Measurements from ENCODE around the gene FBLN5. TPM values are rescaled to one million over a fixed set of nuclear protein-coding genes. Genes with fewer than 3 reads are reported as not detected.

FBLN5 gene
- total RNA-seq, 2 experiments from 2014 or later: 1.3 to 1.4 TPM

DNA sequence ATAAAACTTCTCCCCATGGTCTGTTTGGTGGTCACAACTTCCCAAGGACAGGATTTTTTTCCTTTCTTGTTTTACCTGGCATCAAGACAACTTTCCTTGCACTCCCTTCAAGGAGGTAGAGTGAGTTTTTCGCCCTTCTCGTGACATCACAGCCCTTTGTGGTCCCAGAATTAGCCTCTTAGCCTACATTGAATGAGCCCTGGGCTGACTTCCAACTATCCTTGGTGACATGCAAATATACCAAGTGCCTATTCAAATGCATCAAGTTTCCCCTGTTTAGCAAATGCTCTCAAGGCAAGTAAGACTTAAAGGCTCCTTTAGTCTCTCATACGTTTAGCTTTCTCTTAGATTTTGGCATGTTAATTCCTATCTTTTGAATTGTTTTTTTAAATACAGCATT is 116.7 kb downstream of the FBLN5 start:
- peaks cover 70% of the 10 kb centered on the region for H3K4me1 Mint-ChIP-seq (ENCODE audit: low read depth)
- H3K36me3 Mint-ChIP-seq (ENCODE audit: low read depth): peaks cover 10% of the 10 kb centered on the region
- ChIA-PET CTCF (interaction anchor here (1.3 kb wide), 1 partner anchor 62 kb away, joined by 3 read pairs; no protein-coding TSS in a partner anchor), POLR2A (interaction anchor here (0.5 to 0.6 kb wide), 3 partner anchors 8 to 114 kb away, joined by 3 to 6 read pairs (median 3); no protein-coding TSS in a partner anchor)
- H3K27ac Mint-ChIP-seq: peak overlapping the region; percentile 26
- peaks cover 2% of the 10 kb centered on the region for H3K9me3 Mint-ChIP-seq
- DNase-seq (peak; percentile 31), ATAC-seq (peak; percentile 45)
- H3K4me3 Mint-ChIP-seq: no peak overlapping the region
- no peaks in the 10 kb centered on the region for H3K27me3 Mint-ChIP-seq
- intact Hi-C loops (cut with micrococcal nuclease): no loop called here
- TF ChIP-seq, protein P1, sequence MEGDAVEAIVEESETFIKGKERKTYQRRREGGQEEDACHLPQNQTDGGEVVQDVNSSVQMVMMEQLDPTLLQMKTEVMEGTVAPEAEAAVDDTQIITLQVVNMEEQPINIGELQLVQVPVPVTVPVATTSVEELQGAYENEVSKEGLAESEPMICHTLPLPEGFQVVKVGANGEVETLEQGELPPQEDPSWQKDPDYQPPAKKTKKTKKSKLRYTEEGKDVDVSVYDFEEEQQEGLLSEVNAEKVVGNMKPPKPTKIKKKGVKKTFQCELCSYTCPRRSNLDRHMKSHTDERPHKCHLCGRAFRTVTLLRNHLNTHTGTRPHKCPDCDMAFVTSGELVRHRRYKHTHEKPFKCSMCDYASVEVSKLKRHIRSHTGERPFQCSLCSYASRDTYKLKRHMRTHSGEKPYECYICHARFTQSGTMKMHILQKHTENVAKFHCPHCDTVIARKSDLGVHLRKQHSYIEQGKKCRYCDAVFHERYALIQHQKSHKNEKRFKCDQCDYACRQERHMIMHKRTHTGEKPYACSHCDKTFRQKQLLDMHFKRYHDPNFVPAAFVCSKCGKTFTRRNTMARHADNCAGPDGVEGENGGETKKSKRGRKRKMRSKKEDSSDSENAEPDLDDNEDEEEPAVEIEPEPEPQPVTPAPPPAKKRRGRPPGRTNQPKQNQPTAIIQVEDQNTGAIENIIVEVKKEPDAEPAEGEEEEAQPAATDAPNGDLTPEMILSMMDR (IDR thresholded peaks at IDR 0.05): no peak

DNA sequence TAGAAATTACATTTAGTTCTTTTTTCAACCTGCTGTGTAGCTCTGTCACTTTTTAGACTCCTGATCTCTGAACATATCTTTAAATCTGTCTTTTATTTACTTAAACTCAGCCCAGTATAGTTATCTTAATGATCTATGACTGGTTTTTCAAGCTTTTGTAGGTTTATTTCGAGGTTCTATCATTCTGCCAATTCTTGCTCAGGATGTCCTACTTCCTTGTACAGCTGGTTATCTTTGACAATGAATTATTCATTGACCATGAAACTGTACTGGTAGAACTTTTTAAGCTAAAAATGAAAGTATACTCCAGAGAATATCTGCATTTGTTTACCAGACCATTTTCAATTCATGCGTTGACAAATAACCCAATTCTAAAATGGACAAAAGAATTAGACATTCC is 118.0 kb downstream of the FBLN5 start:
- peaks cover 2% of the 10 kb centered on the region for H3K9me3 Mint-ChIP-seq
- ChIA-PET POLR2A (no interaction called here), CTCF (interaction anchor here (1.2 to 1.5 kb wide), 2 partner anchors 9 to 28 kb away, joined by 3 to 5 read pairs; no protein-coding TSS in a partner anchor)
- H3K27ac Mint-ChIP-seq: peak overlapping the region; percentile 32
- peaks cover 68% of the 10 kb centered on the region for H3K4me1 Mint-ChIP-seq (ENCODE audit: low read depth)
- ATAC-seq: no peak
- H3K4me3 Mint-ChIP-seq: no peak overlapping the region
- TF ChIP-seq, protein P1 (IDR thresholded peaks at IDR 0.05): no peak
- H3K27me3 Mint-ChIP-seq: no peaks in the 10 kb centered on the region
- intact Hi-C loops (cut with micrococcal nuclease): no loop called here
- peaks cover 14% of the 10 kb centered on the region for H3K36me3 Mint-ChIP-seq (ENCODE audit: low read depth)
- DNase-seq: no peak

DNA sequence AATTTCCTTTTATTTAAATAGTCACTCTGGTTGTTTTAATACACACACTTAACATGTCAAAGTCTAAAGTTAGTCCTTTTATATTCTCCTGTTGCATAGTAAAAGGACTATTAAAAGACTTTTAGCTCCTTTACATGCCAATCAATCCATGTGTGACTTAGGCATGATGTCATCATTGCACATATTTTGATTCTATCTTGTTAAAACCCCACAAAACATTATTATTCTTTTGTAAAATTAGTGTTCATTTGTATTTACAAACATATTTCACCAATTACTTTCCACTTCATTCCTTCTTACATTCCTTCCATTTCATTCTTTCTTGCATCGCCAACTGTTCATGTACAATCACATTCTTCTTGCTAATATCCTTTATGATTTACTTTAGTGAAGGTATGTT is 119.7 kb downstream of the FBLN5 start:
- POLR2A ChIA-PET: no interaction called here
- DNase-seq (no peak), ATAC-seq (no peak)
- Mint-ChIP-seq H3K27ac (no peak overlapping the region), H3K4me1 (ENCODE audit: low read depth) (peaks cover 61% of the 10 kb centered on the region), H3K27me3 (no peaks in the 10 kb centered on the region), H3K9me3 (peaks cover 2% of the 10 kb centered on the region), H3K4me3 (no peak overlapping the region), H3K36me3 (ENCODE audit: low read depth) (peaks cover 20% of the 10 kb centered on the region)
- CTCF ChIA-PET: no interaction called here
- intact Hi-C loops (cut with micrococcal nuclease): no loop called here
- TF ChIP-seq, protein P1 (IDR thresholded peaks at IDR 0.05): no peak

Other genes starting within 250 kb of the FBLN5 start
- under 1 TPM; 0.27 to 0.60 TPM for gene CATSPERB, start 215.6 kb downstream of the FBLN5 start, total RNA-seq
- 10 to 100 TPM; 28.5 to 32.5 TPM for gene TC2N, start 80.2 kb downstream of the FBLN5 start, total RNA-seq
- 10 to 100 TPM; 33.5 to 35.5 TPM for gene TRIP11, start 92.4 kb upstream of the FBLN5 start, total RNA-seq
- 10 to 100 TPM; 28.4 to 29.7 TPM for gene ATXN3, start 158.9 kb upstream of the FBLN5 start, total RNA-seq
- gene NDUFB1, start 174.0 kb upstream of the FBLN5 start, total RNA-seq: 100 to 1,000 TPM; 102 TPM
- gene CPSF2, start 174.3 kb upstream of the FBLN5 start, total RNA-seq: 100 to 1,000 TPM in 1 of 2 experiments, 10 to 100 TPM in 1; 96.2 to 103 TPM

All from activated CD8-positive, alpha-beta T cell treated with anti-CD3 and anti-CD28 coated beads for 36 hours (primary cell).